HTERT RPE-1 (cell line): ENCODE data around the gene ISCU.

Experiments used
- in situ Hi-C: fragments of 300-500 bp; cut with MboI; formaldehyde crosslinking; loops from 4 replicates; pipeline ENCODE4 v1.14.3; 2020; ENCODE audit warnings: low sequenced_read_pairs

ISCU gene

GRCh38 chr12:108562348-108563135 is at the start of gene ISCU:
TSS of gene ISCU (plus strand) at chr12:108562596. CDS start at chr12:108562623, 27 bp downstream.
- in situ Hi-C loops: no loop called here

GRCh38 chr12:108514468-108514972 is 47.9 kb upstream of the ISCU start:
- in situ Hi-C loops: no loop called here

GRCh38 chr12:108514973-108515814 is 47.2 kb upstream of the ISCU start, which contains the start of gene FICD:
TSS of gene FICD (plus strand) at chr12:108515277. CDS start at chr12:108516973, 1,696 bp downstream.
- in situ Hi-C loops: no loop called here

GRCh38 chr12:108515916-108516315 is 46.5 kb upstream of the ISCU start:
- in situ Hi-C loops: no loop called here

- in situ Hi-C loops: no loop called here
Measured at GRCh38 chr12:108516511-108517275, 45.7 kb upstream of the ISCU start.

GRCh38 chr12:108517288-108518100 is 44.9 kb upstream of the ISCU start:
- in situ Hi-C loops: no loop called here

- in situ Hi-C loops: no loop called here
Measured at GRCh38 chr12:108518101-108518715, 44.2 kb upstream of the ISCU start.

- in situ Hi-C loops: no loop called here
Measured at GRCh38 chr12:108518716-108519496, 43.5 kb upstream of the ISCU start.

GRCh38 chr12:108519558-108519957 is 42.8 kb upstream of the ISCU start:
- in situ Hi-C loops: no loop called here

GRCh38 chr12:108523365-108523764 is 39.0 kb upstream of the ISCU start:
- in situ Hi-C loops: no loop called here

GRCh38 chr12:108525681-108526080 is 36.7 kb upstream of the ISCU start:
- in situ Hi-C loops: no loop called here

GRCh38 chr12:108526482-108527165 is 35.8 kb upstream of the ISCU start:
- in situ Hi-C loops: no loop called here

- in situ Hi-C loops: no loop called here
Measured at GRCh38 chr12:108527166-108527496, 35.3 kb upstream of the ISCU start.

GRCh38 chr12:108530161-108530560 is 32.2 kb upstream of the ISCU start:
- in situ Hi-C loops: no loop called here

GRCh38 chr12:108531929-108532848 is 30.2 kb upstream of the ISCU start:
- in situ Hi-C loops: no loop called here

GRCh38 chr12:108538146-108538545 is 24.2 kb upstream of the ISCU start:
- in situ Hi-C loops: no loop called here

- in situ Hi-C loops: no loop called here
Measured at GRCh38 chr12:108538616-108539195, 23.7 kb upstream of the ISCU start.
